Heart left ventricle (tissue), 16 donors: ENCODE results near the gene HAND2. TPM values are rescaled to one million over a fixed set of nuclear protein-coding genes. Genes with fewer than 3 reads are reported as not detected.
A peak's percentile ranks its signal among the peaks of the same experiment; 100 is the strongest.

ENCODE experiments used
- ATAC-seq, 4 donors: fragments of 200-7000 bp; cut with Tn5 transposase; one replicate each; pipeline ENCODE4 v1.9.1; 2020 to 2022; ENCODE audit warnings: moderate library complexity in 4 of 4, mild to moderate bottlenecking in 3 of 4, moderate number of reproducible peaks in 1 of 4
- DNase-seq, 5 donors: peaks; one replicate each; pipeline ENCODE4 v3.0.0-alpha.2; 2020
- H3K27ac ChIP-seq, 12 donors: fragments of 200-600 bp; sonication (generic) in 4 of 12; one replicate each; pipeline versions ENCODE4 v1.5.0 to v1.8.0; 2016 to 2022; ENCODE audit warnings: mild to moderate bottlenecking in 2 of 12
- H3K27me3 ChIP-seq, 9 donors: fragments of 200-600 bp; sonication (generic) in 2 of 9; one replicate each; pipeline versions ENCODE4 v1.5.1 to v1.8.0; 2016 to 2022; ENCODE audit warnings: mild to moderate bottlenecking in 3 of 9
- H3K36me3 ChIP-seq, 9 donors: fragments of 200-600 bp; sonication (generic) in 2 of 9; one replicate each; pipeline versions ENCODE4 v1.5.0 to v1.8.0; 2018 to 2022; ENCODE audit warnings: mild to moderate bottlenecking in 2 of 9
- H3K4me1 ChIP-seq, 12 donors: fragments of 200-600 bp; sonication (generic) in 4 of 12; one replicate each; pipeline versions ENCODE4 v1.5.0 to v1.8.0; 2016 to 2022; ENCODE audit warnings: mild to moderate bottlenecking in 3 of 12
- H3K4me3 ChIP-seq, 12 donors: fragments of 200-600 bp; sonication (generic) in 4 of 12; one replicate each; pipeline versions ENCODE4 v1.5.0 to v1.8.0; 2017 to 2022; ENCODE audit warnings: mild to moderate bottlenecking in 9 of 12, moderate library complexity in 4 of 12
- H3K9me3 ChIP-seq, 12 donors: fragments of 200-600 bp; sonication (generic) in 4 of 12; one replicate each; pipeline versions ENCODE4 v1.5.0 to v1.8.0; 2016 to 2022; ENCODE audit warnings: mild to moderate bottlenecking in 1 of 12
- CTCF ChIP-seq, 12 donors: fragments of 200-600 bp; sonication (generic) in 4 of 12; IDR thresholded peaks; one replicate each; pipeline versions ENCODE4 v1.5.0 to v1.8.0; 2018 to 2022; ENCODE audit warnings: antibody characterized with exemption in 12 of 12, mild to moderate bottlenecking in 5 of 12
- POLR2A ChIP-seq, 2 donors: fragments of 450-650 bp; IDR thresholded peaks; one replicate each; pipeline ENCODE4 v1.6.1; 2017; ENCODE audit warnings: antibody characterized with exemption in 2 of 2, mild to moderate bottlenecking in 2 of 2, moderate library complexity in 2 of 2
- WGBS, 4 donors: extraction: QIAGEN DNeasy Blood & Tissue Kit in 2 of 4; methylation state at CpG; one replicate each; pipeline versions ENCODE4 v1.1.5 to v1.1.7; 2013 to 2018; 5-methylcytosine and 5-hydroxymethylcytosine counted together
- intact Hi-C, 10 donors: fragments of 100-400 bp; cut with DNase I; formaldehyde crosslinking; loops; one replicate each; pipeline versions ENCODE4 v1.11.1 to v1.14.2; 2022
- polyA plus RNA-seq, 2 donors: library from polyadenylated mRNA; stranded (reverse); fragments of 200-250 nt; gene quantifications; one replicate each; pipeline ENCODE4 v1.2.3, GENCODE V29; 2013
- total RNA-seq, 9 donors: library from RNA; depleted of rRNA in 2 of 9; stranded (reverse); fragments of >200 nt in 2 of 9; fragmentation: NEBNext Ultra II Directional in 3 of 9; extraction: Animal tissue kit (Norgen Biotek cat#: 25700) in 3 of 9; gene quantifications; one replicate each; pipeline versions ENCODE4 v1.1.0 to v1.2.4, GENCODE V29; 2016 to 2023
- donor health status: ischemic (EF 13 %, LVEDD 7.1; RV severe dilation, severe dysfunction).
- donor health status: healthy with polysubstance abuse.
- donor health status: DM: no; HTN: yes; CAD: no.
- donor health status: DM: no; HTN: no; CAD: no.
- donor health status: ischemic (EF 25% LVEDD 6.9; RV normal size, moderate dysfunction).
- donor health status: ischemic (EF 25% LVEDD 5.7; RV mildly dilated, moderate dysfunction).
- donor health status: healthy.
- donor health status: DM: yes; HTN: yes; CAD: no.
- donor health status: ischemic (EF 35%, LVEDD 5.7; RV mildly dilated, moderate dysfunction).
- donor health status: nonischemic (EF 11% LVEDD 7.7; RV severe dilation, severe dysfunction).
- donor health status: DM: yes; HTN: yes; CAD: no.
- donor health status: PGD.
- donor health status: ischemic (EF 29% LVEDD 5.4; RV normal size, mild dysfunction).
- donor health status: nonischemic (EF 23%, LVEDD 6.1; RV moderate dilation, normal function).

The HAND2 gene
- total and polyA plus RNA-seq, 11 donors = 72.8 to 188 (median 126) TPM

GRCh38 chr4:173519111-173520101 lies 10.6 kb downstream of the HAND2 start:
- Histone ChIP-seq H3K4me1 (peaks cover 0 to 58% (median 21%) of the 10 kb centered on the region in 12 donors), H3K4me3 (peak overlapping the region; percentile 16 to 59 (median 49)), H3K9me3 (no peaks in the 10 kb centered on the region), H3K36me3 (no peaks in the 10 kb centered on the region), H3K27ac (peak overlapping the region; percentile 59 to 99 (median 94)), H3K27me3 (peaks cover 0 to 97% (median 5%) of the 10 kb centered on the region in 9 donors)
- intact Hi-C loops = loop anchor here in 1 of 10 donors (5.0 kb wide), 1 partner anchor 633 kb away; no protein-coding TSS in a partner anchor
- WGBS, 4 donors = 33 to 52% (median 42%) methylated on average over 31 of the region's 31 CpGs
- ATAC-seq (peak in 3 of 4 donors; percentile 30 to 39 (median 36)), DNase-seq (peak; percentile 67 to 79 (median 73))
- TF ChIP-seq CTCF (IDR thresholded peaks at IDR 0.05) = no peak
- TF ChIP-seq POLR2A (IDR thresholded peaks at IDR 0.05) = peak in 1 of 2 donors; percentile 35

GRCh38 chr4:173518425-173519102 lies 11.5 kb downstream of the HAND2 start:
- TF ChIP-seq CTCF (IDR thresholded peaks at IDR 0.05) (no peak), POLR2A (IDR thresholded peaks at IDR 0.05) (no peak)
- Histone ChIP-seq H3K4me1 (peaks cover 0 to 53% (median 19%) of the 10 kb centered on the region in 12 donors), H3K4me3 (peak overlapping the region; percentile 16 to 59 (median 49)), H3K27me3 (peaks cover 0 to 94% (median 5%) of the 10 kb centered on the region in 9 donors), H3K27ac (peak overlapping the region; percentile 59 to 99 (median 94)), H3K36me3 (no peaks in the 10 kb centered on the region), H3K9me3 (no peaks in the 10 kb centered on the region)
- 11 to 20% (median 17%) methylated on average over 27 to 42 of the region's 42 CpGs for WGBS, 4 donors
- DNase-seq (no peak), ATAC-seq (no peak)
- intact Hi-C loops = no loop called here

GRCh38 chr4:173517781-173518424 lies 12.1 kb downstream of the HAND2 start:
- peak overlapping the region; percentile 16 to 59 (median 49) for H3K4me3 ChIP-seq
- H3K27ac ChIP-seq = peak overlapping the region; percentile 59 to 99 (median 94)
- intact Hi-C loops = no loop called here
- ATAC-seq = peak; percentile 19 to 45 (median 34)
- peaks cover 0 to 46% (median 19%) of the 10 kb centered on the region in 12 donors for H3K4me1 ChIP-seq
- H3K9me3 ChIP-seq = no peaks in the 10 kb centered on the region
- peak; percentile 54 to 79 (median 72) for DNase-seq
- TF ChIP-seq POLR2A (IDR thresholded peaks at IDR 0.05) (peak in 1 of 2 donors; percentile 34), CTCF (IDR thresholded peaks at IDR 0.05) (no peak)
- no peaks in the 10 kb centered on the region for H3K36me3 ChIP-seq
- WGBS, 4 donors = 13 to 21% (median 16%) methylated on average over 18 to 24 of the region's 24 CpGs
- H3K27me3 ChIP-seq = peaks cover 0 to 94% (median 5%) of the 10 kb centered on the region in 9 donors
